ENCODE results near the gene STIM2. TPM values are rescaled to one million over a fixed set of nuclear protein-coding genes. Genes with fewer than 3 reads are reported as not detected.

The STIM2 gene
- polyA plus RNA-seq, 1 donor (not counting 4 experiments of a cell fraction or from before 2014, with no cell fraction given), result 20.7 TPM

DNA sequence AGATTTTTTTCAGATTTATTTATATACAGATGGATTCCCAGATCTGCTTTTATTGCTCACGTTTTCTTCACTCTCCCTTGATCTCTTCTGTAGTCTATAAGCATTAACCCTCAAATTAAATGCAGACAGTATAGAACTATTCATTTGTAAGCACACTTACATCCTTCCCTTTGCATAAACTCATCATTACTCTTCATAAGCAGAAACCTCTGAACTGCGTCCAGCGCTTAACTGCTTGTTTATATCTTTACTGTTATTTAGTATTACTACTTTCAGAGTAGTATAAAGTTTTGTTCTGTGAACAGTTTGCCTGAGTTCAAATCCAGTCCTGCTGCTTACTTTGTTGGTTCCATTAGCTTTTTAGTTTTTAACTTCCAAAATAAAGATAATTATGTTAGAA, 132.9 kb downstream of the STIM2 start:
- FAIRE-seq (no peak), DNase-seq (ENCODE audit: low read depth, low spot score) (no peak)
- H4K20me1 ChIP-seq (ENCODE audit: control insufficient read depth, extremely low read depth, insufficient read depth, low read length), result no peaks in the 10 kb centered on the region
- TF ChIP-seq EZH2 (IDR thresholded peaks at IDR 0.05; ENCODE audit: low read length), result no peak
- TF ChIP-seq, protein P1, sequence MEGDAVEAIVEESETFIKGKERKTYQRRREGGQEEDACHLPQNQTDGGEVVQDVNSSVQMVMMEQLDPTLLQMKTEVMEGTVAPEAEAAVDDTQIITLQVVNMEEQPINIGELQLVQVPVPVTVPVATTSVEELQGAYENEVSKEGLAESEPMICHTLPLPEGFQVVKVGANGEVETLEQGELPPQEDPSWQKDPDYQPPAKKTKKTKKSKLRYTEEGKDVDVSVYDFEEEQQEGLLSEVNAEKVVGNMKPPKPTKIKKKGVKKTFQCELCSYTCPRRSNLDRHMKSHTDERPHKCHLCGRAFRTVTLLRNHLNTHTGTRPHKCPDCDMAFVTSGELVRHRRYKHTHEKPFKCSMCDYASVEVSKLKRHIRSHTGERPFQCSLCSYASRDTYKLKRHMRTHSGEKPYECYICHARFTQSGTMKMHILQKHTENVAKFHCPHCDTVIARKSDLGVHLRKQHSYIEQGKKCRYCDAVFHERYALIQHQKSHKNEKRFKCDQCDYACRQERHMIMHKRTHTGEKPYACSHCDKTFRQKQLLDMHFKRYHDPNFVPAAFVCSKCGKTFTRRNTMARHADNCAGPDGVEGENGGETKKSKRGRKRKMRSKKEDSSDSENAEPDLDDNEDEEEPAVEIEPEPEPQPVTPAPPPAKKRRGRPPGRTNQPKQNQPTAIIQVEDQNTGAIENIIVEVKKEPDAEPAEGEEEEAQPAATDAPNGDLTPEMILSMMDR (optimal IDR thresholded peaks at IDR 0.05 in 1 of 3, IDR thresholded peaks at IDR 0.05 in 1 of 3, conservative IDR thresholded peaks at IDR 0.05 in 1 of 3; ENCODE audit: extremely low read depth in 1 of 3, insufficient read depth in 2 of 3, low read length in 3 of 3), result no peak
- no peak overlapping the region for H2AFZ ChIP-seq (ENCODE audit: control insufficient read depth, low read length)
- no peaks in the 10 kb centered on the region for H3K9me3 ChIP-seq (ENCODE audit: control insufficient read depth, low read depth, low read length)
- no peak overlapping the region for H3K4me2 ChIP-seq (ENCODE audit: control insufficient read depth, extremely low read depth, insufficient read depth, low read depth, low read length)
- H3K4me1 ChIP-seq (ENCODE audit: control insufficient read depth, extremely low read depth, insufficient read depth, low read length), result no peaks in the 10 kb centered on the region
- no peaks in the 10 kb centered on the region for H3K27me3 ChIP-seq (ENCODE audit: control insufficient read depth, extremely low read depth, insufficient read depth, low read length)
- no peaks in the 10 kb centered on the region for H3K79me2 ChIP-seq (ENCODE audit: control insufficient read depth, insufficient read depth, low read length)
- H3K9ac ChIP-seq (ENCODE audit: control insufficient read depth, extremely low read depth, insufficient read depth, low read length), result no peak overlapping the region
- no peak overlapping the region for H3K27ac ChIP-seq (ENCODE audit: control insufficient read depth, insufficient read depth, low read length)
- no peak overlapping the region for H3K4me3 ChIP-seq (ENCODE audit: control insufficient read depth in 2 of 3, extremely low read depth in 1 of 3, insufficient read depth in 2 of 3, low read depth in 1 of 3, low read length in 3 of 3)
- H3K9me1 ChIP-seq (ENCODE audit: control insufficient read depth, extremely low read depth, insufficient read depth, low read length), result no peaks in the 10 kb centered on the region
- dilution Hi-C loops (cut with MboI; ENCODE audit: extremely low pct_ligation_motif_present, low sequenced_read_pairs), result no loop called here
- H3K36me3 ChIP-seq (ENCODE audit: control insufficient read depth in 2 of 2, extremely low read depth in 1 of 2, insufficient read depth in 2 of 2, low read length in 2 of 2), result no peaks in the 10 kb centered on the region

DNA sequence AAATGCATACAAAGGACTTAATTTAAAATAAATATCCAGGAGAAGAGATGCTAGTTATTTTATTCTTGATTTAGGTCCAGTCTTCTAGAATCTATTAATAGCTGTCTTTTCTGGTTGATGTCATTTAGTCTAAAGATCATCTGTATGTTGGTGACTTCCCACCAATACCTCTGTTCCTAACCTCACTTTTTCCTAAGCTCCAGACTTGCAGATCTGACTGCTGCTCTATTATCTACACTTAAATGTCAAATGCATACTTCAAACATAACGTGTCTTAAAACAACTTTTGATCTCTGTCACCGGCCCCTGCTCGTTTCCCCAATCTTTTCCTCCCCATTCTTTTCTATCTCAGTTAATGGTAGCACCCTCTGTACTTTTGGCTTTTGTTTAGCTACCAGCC, 133.3 kb downstream of the STIM2 start:
- no peaks in the 10 kb centered on the region for H3K36me3 ChIP-seq (ENCODE audit: control insufficient read depth in 2 of 2, extremely low read depth in 1 of 2, insufficient read depth in 2 of 2, low read length in 2 of 2)
- no peak overlapping the region for H3K4me3 ChIP-seq (ENCODE audit: control insufficient read depth in 2 of 3, extremely low read depth in 1 of 3, insufficient read depth in 2 of 3, low read depth in 1 of 3, low read length in 3 of 3)
- FAIRE-seq (no peak), DNase-seq (ENCODE audit: low read depth, low spot score) (no peak)
- no peak overlapping the region for H3K4me2 ChIP-seq (ENCODE audit: control insufficient read depth, extremely low read depth, insufficient read depth, low read depth, low read length)
- H3K79me2 ChIP-seq (ENCODE audit: control insufficient read depth, insufficient read depth, low read length), result no peaks in the 10 kb centered on the region
- no peaks in the 10 kb centered on the region for H4K20me1 ChIP-seq (ENCODE audit: control insufficient read depth, extremely low read depth, insufficient read depth, low read length)
- H3K4me1 ChIP-seq (ENCODE audit: control insufficient read depth, extremely low read depth, insufficient read depth, low read length), result no peaks in the 10 kb centered on the region
- no peaks in the 10 kb centered on the region for H3K9me3 ChIP-seq (ENCODE audit: control insufficient read depth, low read depth, low read length)
- no peak overlapping the region for H2AFZ ChIP-seq (ENCODE audit: control insufficient read depth, low read length)
- no peaks in the 10 kb centered on the region for H3K27me3 ChIP-seq (ENCODE audit: control insufficient read depth, extremely low read depth, insufficient read depth, low read length)
- dilution Hi-C loops (cut with MboI; ENCODE audit: extremely low pct_ligation_motif_present, low sequenced_read_pairs), result no loop called here
- no peak overlapping the region for H3K9ac ChIP-seq (ENCODE audit: control insufficient read depth, extremely low read depth, insufficient read depth, low read length)
- H3K9me1 ChIP-seq (ENCODE audit: control insufficient read depth, extremely low read depth, insufficient read depth, low read length), result no peaks in the 10 kb centered on the region
- H3K27ac ChIP-seq (ENCODE audit: control insufficient read depth, insufficient read depth, low read length), result no peak overlapping the region
- TF ChIP-seq, protein P1 (optimal IDR thresholded peaks at IDR 0.05 in 1 of 3, IDR thresholded peaks at IDR 0.05 in 1 of 3, conservative IDR thresholded peaks at IDR 0.05 in 1 of 3; ENCODE audit: extremely low read depth in 1 of 3, insufficient read depth in 2 of 3, low read length in 3 of 3), result no peak
- no peak for TF ChIP-seq EZH2 (IDR thresholded peaks at IDR 0.05; ENCODE audit: low read length)

Data from keratinocyte (primary cell).